ENCODE results near the gene SCAPER. TPM values are rescaled to one million over a fixed set of nuclear protein-coding genes. Genes with fewer than 3 reads are reported as not detected.

Gene SCAPER
- total and polyA plus RNA-seq, 4 donors: 3.3 to 18.0 (median 9.9) TPM

GRCh38 chr15:76626611-76627010 lies 278.5 kb downstream of the SCAPER start:
- H3K4me1 ChIP-seq (ENCODE audit: control insufficient read depth in 4 of 4, insufficient read depth in 4 of 4, low read length in 3 of 4): no peaks in the 10 kb centered on the region
- no peak for TF ChIP-seq HNF4A (conservative IDR thresholded peaks at IDR 0.05)
- H3K9ac ChIP-seq (ENCODE audit: low read depth in 1 of 2, low read length in 2 of 2): no peak overlapping the region
- no peak for DNase-seq (ENCODE audit: low spot score)
- H3K27me3 ChIP-seq (ENCODE audit: control insufficient read depth in 4 of 4, insufficient read depth in 4 of 4, low read length in 3 of 4): no peaks in the 10 kb centered on the region
- 91% methylated on average over 4 of the region's 4 CpGs for WGBS
- H3K27ac ChIP-seq (ENCODE audit: low read depth in 1 of 2, low read length in 2 of 2): no peak overlapping the region
- no peaks in the 10 kb centered on the region for H3K9me3 ChIP-seq (ENCODE audit: control insufficient read depth in 4 of 4, low read length in 3 of 4)
- H3K4me3 ChIP-seq (ENCODE audit: low read depth in 1 of 3, low read length in 3 of 3): no peak overlapping the region
- peaks cover 0 to 4% (median 0%) of the 10 kb centered on the region in 4 donors for H3K36me3 ChIP-seq (ENCODE audit: control insufficient read depth in 4 of 4, insufficient read depth in 3 of 4, low read depth in 1 of 4, low read length in 3 of 4)

- H3K9ac ChIP-seq (ENCODE audit: low read depth in 1 of 2, low read length in 2 of 2): no peak overlapping the region
- no peaks in the 10 kb centered on the region for H3K9me3 ChIP-seq (ENCODE audit: control insufficient read depth in 4 of 4, low read length in 3 of 4)
- TF ChIP-seq EGR1 (IDR thresholded peaks at IDR 0.05; ENCODE audit: low read depth in 2 of 2): no peak
- no peak for TF ChIP-seq FOXA2 (IDR thresholded peaks at IDR 0.05)
- TF ChIP-seq ZBTB33 (IDR thresholded peaks at IDR 0.05): no peak
- 84% methylated on average over 4 of the region's 4 CpGs for WGBS
- no peaks in the 10 kb centered on the region for H3K4me1 ChIP-seq (ENCODE audit: control insufficient read depth in 4 of 4, insufficient read depth in 4 of 4, low read length in 3 of 4)
- no peak for DNase-seq (ENCODE audit: low spot score)
- no peaks in the 10 kb centered on the region for H3K27me3 ChIP-seq (ENCODE audit: control insufficient read depth in 4 of 4, insufficient read depth in 4 of 4, low read length in 3 of 4)
- peaks cover 0 to 4% (median 2%) of the 10 kb centered on the region in 4 donors for H3K36me3 ChIP-seq (ENCODE audit: control insufficient read depth in 4 of 4, insufficient read depth in 3 of 4, low read depth in 1 of 4, low read length in 3 of 4)
- no peak overlapping the region for H3K4me3 ChIP-seq (ENCODE audit: low read depth in 1 of 3, low read length in 3 of 3)
- H3K27ac ChIP-seq (ENCODE audit: low read depth in 1 of 2, low read length in 2 of 2): no peak overlapping the region
Measured at GRCh38 chr15:76625267-76625666, 279.9 kb downstream of the SCAPER start.

- peaks cover 0 to 2% (median 0%) of the 10 kb centered on the region in 4 donors for H3K36me3 ChIP-seq (ENCODE audit: control insufficient read depth in 4 of 4, insufficient read depth in 3 of 4, low read depth in 1 of 4, low read length in 3 of 4)
- DNase-seq (ENCODE audit: low spot score): no peak
- no peak overlapping the region for H3K27ac ChIP-seq (ENCODE audit: low read depth in 1 of 2, low read length in 2 of 2)
- H3K4me1 ChIP-seq (ENCODE audit: control insufficient read depth in 4 of 4, insufficient read depth in 4 of 4, low read length in 3 of 4): no peaks in the 10 kb centered on the region
- TF ChIP-seq YY1 (IDR thresholded peaks at IDR 0.05): no peak
- no peak for TF ChIP-seq GABPA (IDR thresholded peaks at IDR 0.05 in 1 of 2, conservative IDR thresholded peaks at IDR 0.05 in 1 of 2)
- no peak for TF ChIP-seq RAD21 (IDR thresholded peaks at IDR 0.05)
- no peak for TF ChIP-seq ZBTB33 (IDR thresholded peaks at IDR 0.05)
- no peak for TF ChIP-seq MAX (IDR thresholded peaks at IDR 0.05)
- TF ChIP-seq FOXA1 (IDR thresholded peaks at IDR 0.05): no peak
- TF ChIP-seq RXRA (IDR thresholded peaks at IDR 0.05): no peak
- no peak for TF ChIP-seq EGR1 (IDR thresholded peaks at IDR 0.05; ENCODE audit: low read depth in 2 of 2)
- TF ChIP-seq TAF1 (conservative IDR thresholded peaks at IDR 0.05): no peak
- H3K27me3 ChIP-seq (ENCODE audit: control insufficient read depth in 4 of 4, insufficient read depth in 4 of 4, low read length in 3 of 4): no peaks in the 10 kb centered on the region
- H3K9me3 ChIP-seq (ENCODE audit: control insufficient read depth in 4 of 4, low read length in 3 of 4): no peaks in the 10 kb centered on the region
- H3K9ac ChIP-seq (ENCODE audit: low read depth in 1 of 2, low read length in 2 of 2): no peak overlapping the region
- H3K4me3 ChIP-seq (ENCODE audit: low read depth in 1 of 3, low read length in 3 of 3): no peak overlapping the region
Measured at GRCh38 chr15:76614725-76615124, 290.4 kb downstream of the SCAPER start.
